Measurements from ENCODE around the gene PIP5K1B.
"Not testable (repeated sequence)": the region's sequence is repeated elsewhere in the genome, so short reads cannot be mapped to it uniquely, and the experiment has no call there.

Gene PIP5K1B

DNA sequence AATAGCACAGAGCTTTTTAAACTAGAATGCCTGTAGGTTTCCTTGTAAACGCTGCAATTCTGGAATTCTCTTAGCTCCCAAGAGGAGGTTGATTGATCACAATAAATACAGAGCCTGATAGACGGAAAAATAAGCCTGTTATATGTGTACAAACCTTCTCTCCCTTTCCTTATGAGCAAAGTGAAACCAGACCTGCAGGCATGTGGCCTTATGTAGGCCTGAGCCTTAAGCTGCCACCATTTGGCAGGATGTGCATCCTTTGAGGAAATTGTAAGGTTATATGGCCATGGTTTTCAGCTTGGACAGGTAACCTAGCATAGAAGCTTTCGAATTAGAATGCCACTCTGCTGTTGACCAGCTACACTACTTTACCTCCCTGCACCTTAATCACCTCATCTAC is 259.7 kb downstream of the PIP5K1B start:
- DNase-seq = no peak

DNA sequence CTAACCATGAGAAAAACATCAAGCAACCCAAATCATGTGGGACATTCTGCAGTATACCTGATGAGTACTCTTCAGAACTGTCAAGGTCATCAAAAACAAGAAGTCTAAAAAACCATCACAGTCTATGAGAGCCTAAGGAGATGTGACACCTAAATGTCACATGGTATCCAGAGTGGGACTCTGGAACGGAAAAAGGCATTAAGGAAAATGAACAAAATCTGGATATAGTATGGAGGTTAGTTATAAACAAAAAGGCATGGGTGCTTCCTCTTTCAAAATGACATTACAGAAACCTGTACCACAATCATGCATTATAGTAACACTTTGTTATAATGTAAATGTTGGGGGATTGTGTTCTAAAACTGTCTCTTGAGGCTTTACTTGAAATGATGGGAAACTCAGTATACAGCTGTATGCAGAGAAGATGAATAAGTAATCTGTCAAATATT is 261.5 kb downstream of the PIP5K1B start:
- DNase-seq = no peak

DNA sequence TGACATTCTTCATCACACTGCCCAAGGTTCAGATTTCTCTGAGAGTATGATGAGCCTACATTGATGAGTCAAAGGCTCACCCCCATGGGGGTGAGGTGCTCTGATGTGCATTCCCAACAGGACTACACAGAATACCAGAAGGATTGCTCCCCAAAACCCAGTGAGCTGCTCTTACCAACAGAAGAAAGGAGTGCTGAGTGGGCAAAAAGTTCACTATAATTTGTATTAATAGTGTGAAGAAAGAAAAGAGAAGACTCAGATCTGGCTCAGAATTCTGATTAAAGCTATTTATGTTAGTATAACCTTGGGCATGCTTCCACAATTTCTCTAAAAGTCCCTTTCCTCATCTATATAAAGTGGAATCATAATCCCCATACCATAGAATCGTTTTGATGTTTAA is 262.8 kb downstream of the PIP5K1B start:
- DNase-seq = no peak

DNA sequence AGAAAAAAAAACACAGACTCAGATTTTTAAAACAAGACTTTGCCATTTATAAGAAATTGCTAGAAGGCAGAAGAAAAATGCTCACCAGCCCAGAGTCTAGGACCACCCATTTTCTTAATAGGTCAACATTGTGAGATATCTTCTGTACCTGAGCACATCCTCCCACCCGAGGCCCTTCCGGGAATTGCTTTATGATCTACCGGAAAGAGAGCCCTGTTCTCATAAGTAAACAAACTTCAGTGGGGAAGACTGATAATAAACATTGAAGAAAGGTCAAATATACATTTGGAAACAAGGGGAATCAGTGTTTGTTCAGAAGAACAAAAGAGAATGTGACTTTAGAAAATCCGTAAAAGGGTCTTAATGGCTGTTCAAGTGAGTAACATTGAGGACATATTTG is 264.5 kb downstream of the PIP5K1B start:
- no peak for DNase-seq

DNA sequence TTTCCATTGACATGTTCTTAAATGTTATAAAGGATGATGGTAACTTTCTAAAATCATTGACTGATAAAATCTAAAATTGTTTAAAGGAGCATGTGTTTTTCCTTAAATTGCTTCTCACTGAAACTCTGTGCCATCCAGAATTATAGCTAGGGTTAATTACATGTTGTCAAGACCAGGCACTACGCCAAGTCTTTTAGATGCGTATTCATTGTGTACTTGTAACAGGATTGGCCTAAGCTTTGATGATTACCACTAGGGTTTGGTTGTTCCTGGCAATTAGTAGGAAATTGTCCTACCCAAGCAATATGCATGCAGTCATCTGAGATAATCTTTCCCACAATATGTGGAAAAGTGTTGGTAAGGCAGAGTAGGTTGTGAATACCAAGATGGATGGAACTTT is 265.1 kb downstream of the PIP5K1B start:
- peak; percentile 49 for DNase-seq

DNA sequence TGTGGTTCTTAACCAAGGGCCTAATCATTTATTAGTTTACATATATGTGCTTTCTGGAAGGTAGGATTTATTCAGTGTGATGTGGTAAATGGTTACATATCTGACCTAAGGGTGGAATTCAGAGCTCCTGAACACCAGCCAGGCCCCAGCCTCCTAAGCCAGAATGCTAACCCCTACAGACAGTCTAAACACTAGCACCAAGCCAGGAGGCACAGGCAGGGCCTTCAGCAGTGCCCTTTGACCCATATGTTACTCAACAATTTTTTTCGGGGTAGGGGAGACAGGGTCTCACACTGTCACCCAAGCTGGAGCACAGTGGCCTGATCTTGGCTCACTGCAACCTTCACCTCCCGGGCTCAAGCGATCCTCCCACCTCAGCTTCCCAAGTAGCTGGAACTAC is 268.6 kb downstream of the PIP5K1B start:
- DNase-seq = no peak

DNA sequence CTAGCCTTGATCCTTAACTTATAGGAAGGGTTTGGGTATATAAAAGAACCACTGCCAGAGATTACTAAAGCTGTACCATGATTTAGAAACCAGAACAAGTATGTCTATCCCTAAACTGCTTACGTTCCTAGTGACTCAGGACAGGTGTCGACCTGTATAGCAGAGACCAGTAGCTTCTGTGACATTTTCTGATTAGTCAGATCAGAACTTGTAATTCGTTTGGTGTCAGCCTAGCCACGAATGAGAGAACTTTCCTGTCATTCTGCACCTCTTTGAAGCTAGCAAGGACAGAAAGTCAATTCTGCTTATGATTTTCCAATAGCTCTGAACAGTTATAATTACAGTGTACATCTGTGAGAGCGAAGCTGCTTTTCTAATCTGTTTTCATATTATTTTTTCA is 269.4 kb downstream of the PIP5K1B start:
- no peak for DNase-seq

DNA sequence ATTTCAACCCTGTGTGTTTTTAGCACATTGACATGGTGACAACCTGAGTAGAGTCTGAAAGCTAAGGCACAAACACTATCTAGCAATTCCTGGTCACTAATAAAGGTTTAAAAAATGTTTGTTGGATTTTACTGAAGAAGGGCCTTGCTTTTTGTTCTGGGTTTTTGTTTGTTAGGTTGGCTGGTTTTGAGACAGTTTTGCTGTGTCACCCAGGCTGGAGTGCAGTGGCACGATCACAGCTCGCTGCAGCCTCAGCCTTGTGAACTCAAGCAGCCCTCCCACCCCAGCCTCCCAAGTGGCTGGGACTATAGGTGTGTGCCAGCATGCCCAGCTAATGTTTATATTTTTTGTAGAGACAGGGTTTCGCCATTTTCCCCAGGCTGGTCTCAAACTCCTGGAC is 269.9 kb downstream of the PIP5K1B start:
- peak; percentile 61 for DNase-seq

DNA sequence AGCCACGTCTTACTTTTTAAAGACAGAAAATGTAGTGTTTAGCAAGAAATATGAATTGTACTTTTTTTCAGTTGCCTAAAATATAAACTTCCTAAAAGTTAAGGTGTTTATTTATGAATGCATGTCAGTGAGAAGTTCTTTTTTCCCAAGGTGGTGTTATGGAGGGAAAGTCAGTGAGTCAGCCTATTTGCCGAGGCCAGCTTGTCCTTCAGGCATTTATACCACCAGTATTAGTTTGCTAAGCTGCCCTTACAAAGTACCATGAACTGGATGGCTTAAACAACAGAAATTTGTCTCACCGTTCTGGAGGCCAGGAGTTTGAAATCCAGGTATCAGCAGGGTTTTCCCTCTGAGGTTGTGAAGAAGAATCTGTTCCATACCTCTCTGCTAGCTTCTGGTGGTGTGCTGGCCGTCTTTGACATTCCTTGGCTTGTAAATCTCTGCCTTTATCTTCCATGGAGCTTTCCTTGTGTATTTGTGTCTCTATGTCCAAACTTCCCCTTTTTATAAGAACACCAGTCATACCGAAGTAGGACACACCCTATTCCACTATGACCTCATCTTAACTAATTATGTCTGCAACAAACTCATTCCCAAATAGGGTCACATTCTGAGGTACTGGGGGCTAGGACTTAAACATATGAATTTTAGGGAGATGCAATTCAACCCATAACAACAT is 270.5 kb downstream of the PIP5K1B start:
- DNase-seq = peak; percentile 80

DNA sequence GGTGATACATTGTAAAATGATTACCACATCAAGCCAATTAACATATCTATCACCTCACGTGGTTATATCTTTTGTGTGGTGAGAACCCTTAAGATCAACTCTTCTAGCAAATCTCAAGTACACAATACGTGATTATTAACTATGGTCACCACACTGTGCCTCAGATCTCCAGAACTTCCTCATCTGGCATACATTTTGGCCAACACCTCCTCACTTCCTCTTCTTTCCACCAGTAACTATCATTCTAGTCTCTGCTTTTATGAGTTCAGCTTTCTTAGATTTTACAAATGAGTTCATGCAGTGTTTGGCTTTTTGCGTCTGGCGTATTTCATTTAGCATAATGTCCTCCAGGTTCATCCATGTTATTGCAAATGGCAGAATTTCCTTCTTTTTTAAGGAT is 273.0 kb downstream of the PIP5K1B start:
- DNase-seq = peak; percentile 90

DNA sequence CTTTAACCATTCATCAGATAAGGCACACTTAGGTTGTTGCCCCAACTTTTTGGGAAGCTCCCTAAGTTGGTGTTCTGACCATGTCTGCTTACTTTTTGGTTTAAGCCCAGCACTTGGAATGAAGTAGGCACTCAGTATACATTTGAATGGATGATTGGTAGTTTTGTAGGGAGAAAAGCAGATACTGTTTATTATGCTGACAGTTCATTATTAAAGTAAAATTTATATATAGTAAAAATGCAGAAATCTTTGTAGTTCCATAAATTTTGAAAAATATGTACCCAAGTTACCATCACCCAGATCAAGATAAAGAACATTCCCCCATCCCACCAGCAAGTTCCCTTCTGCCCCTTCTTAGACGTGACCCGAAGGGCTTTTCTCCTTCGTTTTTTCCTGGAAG is 273.5 kb downstream of the PIP5K1B start:
- no peak for DNase-seq

DNA sequence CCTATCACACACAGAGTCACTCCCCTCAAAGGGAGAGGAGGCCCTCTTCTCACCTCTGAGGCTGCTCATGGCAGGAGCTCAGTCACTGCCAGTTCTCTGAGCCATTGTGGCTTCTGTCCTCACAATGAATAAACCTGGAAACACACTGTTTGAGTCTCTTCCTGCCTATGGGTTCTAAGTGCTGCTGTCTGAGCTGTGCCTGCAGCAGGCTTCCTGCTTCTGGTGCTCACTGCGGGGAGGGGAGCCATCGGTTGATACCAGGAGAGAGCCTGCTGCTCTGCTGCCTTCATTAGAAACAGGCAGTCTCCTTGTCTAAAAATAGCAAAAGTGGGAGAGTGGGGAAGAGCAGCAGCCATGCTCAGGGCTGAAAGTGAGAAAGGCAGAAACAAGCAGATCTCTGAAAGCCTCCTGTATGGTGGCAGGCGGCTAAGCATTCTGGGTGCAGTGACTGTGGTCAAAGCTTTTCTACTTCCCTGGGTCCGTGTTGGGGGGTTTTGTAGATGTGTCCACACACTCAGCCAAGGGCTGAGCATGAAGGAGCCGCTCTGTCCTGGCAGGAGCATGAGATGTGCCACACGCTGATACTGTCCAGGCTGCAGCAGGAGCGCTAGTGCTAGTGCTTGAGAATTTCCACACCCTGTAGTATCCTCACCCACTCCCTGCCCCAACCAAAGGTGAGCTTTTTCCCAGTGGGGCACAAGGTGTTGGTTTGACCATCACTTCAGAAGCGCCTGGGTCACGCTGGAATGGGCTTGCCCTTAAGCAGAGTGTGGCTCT is 274.7 kb downstream of the PIP5K1B start:
- DNase-seq = peak; percentile 68

DNA sequence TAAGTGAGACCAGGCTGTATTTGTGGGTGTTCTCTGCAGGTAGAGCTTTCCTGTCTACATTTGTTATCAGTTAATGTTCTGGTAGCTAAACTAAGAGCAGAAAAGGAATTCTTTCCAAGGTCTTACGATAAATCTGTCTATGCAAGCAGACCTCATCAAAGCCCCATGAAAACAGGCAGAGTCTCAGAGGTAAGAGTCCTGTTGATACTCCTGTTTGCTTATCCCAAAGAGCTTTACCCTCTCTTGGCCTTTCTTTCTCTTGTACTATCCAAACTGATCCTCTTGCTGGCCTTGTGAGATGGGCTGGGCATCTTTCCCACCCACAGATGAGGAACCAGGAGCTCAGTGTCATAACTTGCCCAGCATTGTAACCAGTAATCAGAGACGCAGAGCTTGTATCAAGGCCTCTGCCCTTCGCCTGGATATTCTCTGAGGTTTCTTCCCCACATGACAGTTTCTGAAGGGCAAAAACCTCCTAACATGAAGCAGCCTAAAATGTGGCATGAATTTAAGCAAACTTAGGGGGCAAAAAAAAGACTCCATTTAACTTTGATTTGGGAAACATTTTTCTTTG is 275.4 kb downstream of the PIP5K1B start:
- peak; percentile 55 for DNase-seq

DNA sequence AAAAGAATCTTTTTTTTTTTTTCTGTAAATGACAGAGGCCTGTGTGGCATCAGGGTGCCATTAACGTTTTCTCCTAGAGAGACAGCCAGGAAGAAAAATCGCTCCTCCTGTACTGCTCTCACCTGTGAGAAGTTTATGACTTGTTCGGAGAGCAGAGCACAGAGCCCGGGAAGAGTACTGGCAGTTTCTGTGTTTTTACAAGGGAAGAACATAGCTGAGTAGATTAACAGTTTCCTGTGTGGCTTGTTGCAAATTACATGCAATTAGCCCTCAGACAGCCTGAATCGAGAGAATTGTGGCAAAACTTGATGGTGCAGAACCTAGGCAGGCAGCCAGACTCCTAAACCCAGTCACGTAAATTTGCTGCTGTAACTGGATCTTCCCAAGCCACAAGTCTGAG is 276.7 kb downstream of the PIP5K1B start:
- DNase-seq = peak; percentile 87

DNA sequence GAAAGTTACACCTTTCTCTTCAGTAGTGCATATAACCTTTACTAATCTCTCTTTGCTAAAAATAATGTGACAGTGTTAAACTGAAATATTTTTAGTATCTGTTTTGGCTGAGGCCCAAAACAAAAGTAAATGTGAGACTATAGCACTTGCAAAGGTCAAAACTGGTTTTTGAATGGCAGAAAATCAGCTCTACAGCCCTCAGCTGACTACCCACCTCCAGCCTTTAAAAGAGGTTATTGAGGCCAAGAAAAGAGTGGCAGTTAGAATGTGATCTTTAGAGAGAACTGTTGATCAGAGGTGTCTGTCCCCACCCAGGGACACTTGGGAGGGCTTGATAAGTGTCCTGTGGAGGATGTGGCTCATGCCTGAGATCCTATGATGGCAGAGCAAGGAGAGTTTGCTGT is 278.0 kb downstream of the PIP5K1B start:
- DNase-seq = peak; percentile 97

DNA sequence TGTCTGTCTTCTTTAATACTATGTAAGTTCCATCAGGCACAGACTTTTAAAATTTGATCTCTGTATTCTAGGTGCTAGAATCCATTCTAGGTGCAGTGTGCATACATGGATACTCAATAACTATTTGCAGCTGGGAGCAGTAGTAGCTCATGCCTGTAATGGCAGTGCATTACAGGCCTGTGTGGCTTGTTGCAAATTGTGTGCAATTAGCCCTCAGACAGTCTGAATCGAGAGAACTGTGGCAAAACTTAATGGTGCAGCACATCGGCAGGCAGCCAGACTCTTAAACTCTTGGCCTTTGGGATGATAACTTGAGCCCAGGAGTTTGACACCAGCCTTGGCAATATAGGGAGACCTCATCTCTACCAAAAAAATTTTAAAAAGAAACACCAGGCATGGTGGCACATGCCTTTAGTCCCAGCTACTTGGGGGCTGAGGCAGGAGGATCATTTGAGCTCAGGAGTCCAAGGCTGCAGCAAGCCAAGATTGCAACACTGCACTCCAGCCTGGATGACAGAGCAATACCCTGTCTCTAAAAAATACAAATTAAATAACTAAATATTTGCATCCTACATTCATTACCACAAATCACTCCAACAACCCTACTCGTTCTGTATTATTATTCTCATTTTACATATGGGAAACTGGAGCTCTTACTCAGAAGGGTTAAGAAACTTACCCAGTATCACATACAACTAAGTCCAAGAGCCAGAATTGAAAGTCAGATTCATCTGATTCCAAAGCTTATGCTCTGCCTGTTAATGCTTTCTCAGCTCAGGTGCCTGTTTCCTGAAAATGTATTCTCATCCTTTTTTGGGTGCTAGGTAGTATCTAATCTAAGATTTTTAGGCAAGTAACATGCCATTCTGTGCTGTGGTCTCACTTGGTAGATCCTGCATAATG is 278.7 kb downstream of the PIP5K1B start:
- DNase-seq = no peak

DNA sequence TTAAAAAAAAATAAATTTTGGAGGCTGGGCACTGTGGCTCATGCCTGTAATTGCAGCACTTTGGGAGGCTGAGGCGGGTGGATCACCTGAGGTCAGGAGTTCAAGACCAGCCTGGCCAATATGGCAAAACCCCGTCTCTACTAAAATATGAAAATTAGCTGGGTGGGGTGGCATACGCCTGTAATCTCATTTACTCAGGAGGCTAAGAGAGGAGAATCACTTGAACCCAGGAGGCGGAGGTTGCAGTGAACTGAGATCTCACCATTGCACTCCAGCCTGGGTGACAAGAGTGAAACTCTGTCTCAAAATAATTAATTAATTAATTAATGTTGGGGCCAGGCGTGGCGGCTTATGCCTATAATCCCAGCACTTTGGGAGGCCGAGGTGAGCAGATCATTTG is 281.9 kb downstream of the PIP5K1B start:
- not testable (repeated sequence) for DNase-seq

DNA sequence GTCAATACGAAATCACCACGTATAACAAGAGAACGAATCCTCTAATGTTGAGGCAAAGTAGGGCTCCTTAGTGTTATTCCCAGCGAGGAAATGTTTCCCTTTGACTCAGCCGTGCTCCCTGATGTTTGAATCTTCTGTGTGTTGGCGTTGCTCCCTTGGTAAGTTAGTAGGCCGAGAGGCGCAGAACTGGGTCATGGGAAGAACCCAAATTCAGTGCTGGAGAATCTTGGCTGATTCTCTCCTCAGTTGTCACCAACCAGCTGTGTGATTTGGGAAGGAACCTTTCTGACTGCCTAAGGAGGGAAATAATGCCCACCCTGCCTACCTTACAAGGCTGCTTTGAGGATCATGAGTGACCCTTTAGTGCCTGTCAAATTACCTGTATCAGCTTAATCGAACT is 286.4 kb downstream of the PIP5K1B start:
- no peak for DNase-seq

DNA sequence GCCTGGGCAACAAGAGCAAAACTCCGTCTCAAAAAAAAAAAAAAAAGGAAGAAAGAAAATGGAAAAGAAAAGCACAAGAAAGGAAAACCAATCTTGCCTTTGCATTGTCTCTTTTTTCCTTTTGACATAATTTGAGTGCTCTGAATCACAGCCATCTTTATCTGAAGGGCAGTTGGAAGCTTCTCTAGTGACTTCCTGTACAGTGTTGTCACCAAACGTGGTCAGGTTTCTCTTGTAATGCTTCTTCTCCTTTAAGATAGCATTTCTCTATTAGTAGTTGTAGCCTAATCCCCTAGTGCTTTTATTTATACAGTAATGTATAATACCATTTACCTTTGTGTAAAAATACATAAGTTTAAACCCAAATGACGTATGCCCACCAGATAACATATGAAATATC is 290.7 kb downstream of the PIP5K1B start:
- DNase-seq = peak; percentile 64

DNA sequence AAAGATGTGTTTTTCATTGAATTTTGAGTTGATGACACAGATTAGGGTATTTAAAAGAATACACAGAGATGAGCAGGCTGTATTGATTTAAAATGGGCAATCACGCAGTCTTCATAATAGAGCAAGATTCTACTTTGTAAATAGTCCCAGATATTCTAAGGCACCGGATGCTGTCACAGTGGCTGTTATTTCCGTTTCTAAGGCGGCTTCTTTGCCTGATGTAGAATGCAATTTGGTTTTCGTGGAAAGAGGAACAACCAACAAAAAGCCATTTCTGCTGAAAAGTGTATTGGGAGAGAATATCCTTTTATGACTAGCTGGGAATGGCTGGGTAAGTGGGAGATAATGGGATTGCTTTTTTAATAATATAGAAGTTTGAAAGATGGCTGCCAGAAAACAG is 291.4 kb downstream of the PIP5K1B start:
- DNase-seq = peak; percentile 60

DNA sequence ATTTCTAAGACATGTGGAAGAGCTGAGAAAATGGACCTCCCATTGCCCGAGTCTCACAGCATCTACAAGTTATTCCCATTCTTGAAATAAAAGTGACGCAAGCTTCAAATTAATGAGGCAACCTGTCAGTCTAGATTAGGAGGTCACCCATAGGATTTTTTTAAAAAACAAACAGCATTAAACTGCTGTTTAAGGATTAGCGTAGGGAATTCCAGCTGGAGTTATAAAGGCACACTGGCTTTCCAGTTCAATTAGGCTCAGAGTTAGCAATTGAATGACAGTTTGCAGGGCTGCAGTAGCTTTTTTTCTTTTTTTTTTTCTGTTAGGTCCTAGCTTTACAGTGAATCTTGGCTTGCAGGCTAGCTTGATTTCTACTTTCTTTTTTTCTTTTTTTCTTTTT is 292.6 kb downstream of the PIP5K1B start:
- DNase-seq = no peak

DNA sequence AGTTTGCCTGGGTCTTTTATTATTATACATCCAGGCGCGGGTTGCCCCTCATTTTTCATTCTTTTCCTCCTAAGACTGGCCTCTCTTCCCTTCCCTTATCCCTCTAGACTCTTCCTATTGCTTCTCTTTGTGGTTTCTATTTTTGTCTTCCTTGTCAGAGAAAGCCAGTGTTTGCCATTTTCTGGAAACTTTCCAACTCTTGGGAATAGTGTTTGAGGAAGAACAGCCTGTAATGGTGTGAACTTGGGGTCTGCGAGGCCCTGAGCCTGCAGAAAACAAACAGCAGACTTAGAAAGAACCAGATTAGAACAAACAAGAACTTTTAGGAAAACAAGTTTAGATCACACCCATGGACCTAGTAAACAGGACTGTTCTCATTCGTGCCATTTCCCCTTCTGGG is 293.3 kb downstream of the PIP5K1B start:
- no peak for DNase-seq

DNA sequence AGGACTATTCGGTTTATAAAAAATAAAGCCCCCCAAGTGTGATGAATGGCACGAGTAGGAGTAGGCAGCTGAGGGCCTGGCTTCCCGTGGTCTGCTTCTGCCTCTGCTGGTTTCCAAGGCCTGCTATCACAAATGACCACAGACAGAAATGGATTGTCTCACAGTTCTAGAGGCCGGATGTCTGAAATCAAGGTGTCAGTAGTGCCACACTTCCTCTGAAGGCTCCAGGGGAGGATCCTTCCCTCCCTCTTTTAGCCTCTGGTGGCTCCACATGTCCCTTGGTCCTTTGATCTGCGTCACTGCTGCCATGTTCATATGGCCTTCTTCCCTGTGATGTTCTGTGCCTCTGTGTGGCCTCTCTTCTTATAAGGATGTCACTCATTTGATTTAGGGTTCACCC is 293.8 kb downstream of the PIP5K1B start:
- DNase-seq = peak; percentile 85
